ENCODE results near the gene FOXP1. TPM values are rescaled to one million over a fixed set of nuclear protein-coding genes. Genes with fewer than 3 reads are reported as not detected.
A peak's percentile ranks its signal among the peaks of the same experiment; 100 is the strongest.

The FOXP1 gene
- total RNA-seq, 1 donor from 2014 or later: 128 TPM

DNA sequence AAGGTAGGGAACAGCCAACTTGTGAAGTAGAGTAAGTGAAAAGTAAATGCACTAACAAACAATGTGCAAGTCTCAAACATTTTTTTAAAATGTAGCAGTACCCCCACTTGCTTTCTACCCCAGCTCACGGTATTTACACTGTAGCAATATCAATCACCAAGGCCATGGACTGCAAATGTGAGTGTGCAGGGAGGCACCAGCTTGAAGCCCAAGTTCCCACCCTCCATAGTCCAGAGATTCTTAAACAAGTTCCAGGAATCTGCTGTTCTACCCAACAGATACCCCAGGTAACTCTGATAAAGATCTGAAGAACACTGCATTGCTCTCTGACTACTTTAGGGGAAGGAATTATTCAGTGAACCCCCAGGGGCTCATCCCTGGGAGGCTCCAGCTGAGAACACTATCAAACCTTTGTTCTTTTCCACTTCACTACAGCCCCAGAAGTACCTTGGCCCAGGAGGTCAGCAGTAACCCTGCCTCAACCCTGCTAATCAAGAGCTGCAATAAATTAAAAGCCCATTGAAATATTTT, 86.1 kb downstream of the FOXP1 start:
- Histone ChIP-seq H3K9me3 (no peaks in the 10 kb centered on the region), H3K4me1 (peaks cover 32% of the 10 kb centered on the region), H3K36me3 (no peaks in the 10 kb centered on the region), H3K27ac (no peak overlapping the region), H3K27me3 (no peaks in the 10 kb centered on the region), H3K4me3 (no peak overlapping the region)
- DNase-seq (ENCODE audit: extremely low spot score in 2 of 2): no peak
- TF ChIP-seq POLR2AphosphoS5 (IDR thresholded peaks at IDR 0.05; ENCODE audit: insufficient read depth in 1 of 2, low read depth in 1 of 2): no peak
- TF ChIP-seq POLR2A (IDR thresholded peaks at IDR 0.05): no peak
- TF ChIP-seq, protein P1, sequence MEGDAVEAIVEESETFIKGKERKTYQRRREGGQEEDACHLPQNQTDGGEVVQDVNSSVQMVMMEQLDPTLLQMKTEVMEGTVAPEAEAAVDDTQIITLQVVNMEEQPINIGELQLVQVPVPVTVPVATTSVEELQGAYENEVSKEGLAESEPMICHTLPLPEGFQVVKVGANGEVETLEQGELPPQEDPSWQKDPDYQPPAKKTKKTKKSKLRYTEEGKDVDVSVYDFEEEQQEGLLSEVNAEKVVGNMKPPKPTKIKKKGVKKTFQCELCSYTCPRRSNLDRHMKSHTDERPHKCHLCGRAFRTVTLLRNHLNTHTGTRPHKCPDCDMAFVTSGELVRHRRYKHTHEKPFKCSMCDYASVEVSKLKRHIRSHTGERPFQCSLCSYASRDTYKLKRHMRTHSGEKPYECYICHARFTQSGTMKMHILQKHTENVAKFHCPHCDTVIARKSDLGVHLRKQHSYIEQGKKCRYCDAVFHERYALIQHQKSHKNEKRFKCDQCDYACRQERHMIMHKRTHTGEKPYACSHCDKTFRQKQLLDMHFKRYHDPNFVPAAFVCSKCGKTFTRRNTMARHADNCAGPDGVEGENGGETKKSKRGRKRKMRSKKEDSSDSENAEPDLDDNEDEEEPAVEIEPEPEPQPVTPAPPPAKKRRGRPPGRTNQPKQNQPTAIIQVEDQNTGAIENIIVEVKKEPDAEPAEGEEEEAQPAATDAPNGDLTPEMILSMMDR (IDR thresholded peaks at IDR 0.05): no peak
- intact Hi-C loops (cut with DNase I): no loop called here

DNA sequence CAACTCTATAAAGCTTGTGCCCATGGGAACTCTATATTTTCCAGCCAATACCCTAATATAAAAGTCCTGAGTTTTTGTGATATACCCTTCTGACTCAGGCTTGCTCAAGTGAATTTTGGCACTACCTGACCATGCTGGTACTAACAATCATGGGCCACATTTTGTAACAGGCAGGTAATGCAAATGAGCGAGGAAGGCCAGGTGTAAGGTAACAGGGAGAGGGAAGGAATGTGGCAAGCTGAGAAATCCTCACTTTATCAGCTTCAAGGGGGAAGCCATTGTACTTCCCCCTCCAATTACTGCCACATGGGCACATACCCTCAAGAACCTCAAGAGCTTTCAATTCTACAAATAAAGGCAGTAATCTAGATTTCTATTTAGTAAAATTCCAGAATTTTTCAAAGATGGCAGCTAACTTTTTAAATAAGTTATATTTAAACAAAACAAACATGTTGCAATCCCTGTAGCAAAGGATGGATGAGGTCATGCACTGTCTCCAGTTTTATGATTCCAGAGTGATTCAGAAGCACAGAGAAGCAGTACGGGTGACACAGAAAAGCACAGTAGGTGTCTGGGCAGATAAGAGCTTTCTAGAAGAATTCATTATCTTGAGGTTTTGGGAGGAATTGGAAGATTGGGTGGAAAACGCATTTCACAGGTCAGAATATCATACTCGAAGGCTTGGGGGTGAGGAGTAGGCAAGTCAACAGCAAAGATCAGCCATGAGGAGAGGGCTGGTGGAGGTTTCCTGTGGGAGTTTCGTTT, 87.6 kb downstream of the FOXP1 start:
- Histone ChIP-seq H3K36me3 (no peaks in the 10 kb centered on the region), H3K9me3 (no peaks in the 10 kb centered on the region), H3K27ac (peak overlapping the region; percentile 68), H3K27me3 (no peaks in the 10 kb centered on the region), H3K4me3 (peak overlapping the region in 1 of 2 donors; percentile 10), H3K4me1 (peaks cover 32% of the 10 kb centered on the region)
- TF ChIP-seq POLR2AphosphoS5 (IDR thresholded peaks at IDR 0.05; ENCODE audit: insufficient read depth in 1 of 2, low read depth in 1 of 2): peak in 1 of 2 donors; percentile 79
- TF ChIP-seq, protein P1 (IDR thresholded peaks at IDR 0.05): no peak
- no peak for TF ChIP-seq POLR2A (IDR thresholded peaks at IDR 0.05)
- no peak for DNase-seq (ENCODE audit: extremely low spot score in 2 of 2)
- intact Hi-C loops (cut with DNase I): no loop called here

- Histone ChIP-seq H3K27me3 (no peaks in the 10 kb centered on the region), H3K4me3 (no peak overlapping the region), H3K9me3 (no peaks in the 10 kb centered on the region), H3K27ac (no peak overlapping the region), H3K4me1 (peaks cover 32% of the 10 kb centered on the region), H3K36me3 (no peaks in the 10 kb centered on the region)
- no peak for TF ChIP-seq POLR2A (IDR thresholded peaks at IDR 0.05)
- TF ChIP-seq, protein P1 (IDR thresholded peaks at IDR 0.05): no peak
- TF ChIP-seq POLR2AphosphoS5 (IDR thresholded peaks at IDR 0.05; ENCODE audit: insufficient read depth in 1 of 2, low read depth in 1 of 2): no peak
- intact Hi-C loops (cut with DNase I): no loop called here
- DNase-seq (ENCODE audit: extremely low spot score in 2 of 2): no peak
Observed at GRCh38 chr3:71494212-71494611, 89.3 kb downstream of the FOXP1 start.

GRCh38 chr3:71492974-71493771, 90.4 kb downstream of the FOXP1 start:
- intact Hi-C loops (cut with DNase I): no loop called here

More at GRCh38 chr3:71492974-71493771, 90.4 kb downstream of the FOXP1 start:
- Histone ChIP-seq H3K4me3 (no peak overlapping the region), H3K27me3 (no peaks in the 10 kb centered on the region), H3K36me3 (no peaks in the 10 kb centered on the region), H3K9me3 (no peaks in the 10 kb centered on the region), H3K4me1 (peaks cover 26% of the 10 kb centered on the region), H3K27ac (no peak overlapping the region)
- TF ChIP-seq POLR2AphosphoS5 (IDR thresholded peaks at IDR 0.05; ENCODE audit: insufficient read depth in 1 of 2, low read depth in 1 of 2) (no peak), POLR2A (IDR thresholded peaks at IDR 0.05) (no peak)
- TF ChIP-seq, protein P1 (IDR thresholded peaks at IDR 0.05): no peak
- no peak for DNase-seq (ENCODE audit: extremely low spot score in 2 of 2)
